ENCODE results near the gene TXNRD2. TPM values are rescaled to one million over a fixed set of nuclear protein-coding genes. Genes with fewer than 3 reads are reported as not detected.
A peak's percentile ranks its signal among the peaks of the same experiment; 100 is the strongest.

The TXNRD2 gene
- total and polyA plus RNA-seq, 7 donors: 13.7 to 35.1 (median 21.1) TPM

DNA sequence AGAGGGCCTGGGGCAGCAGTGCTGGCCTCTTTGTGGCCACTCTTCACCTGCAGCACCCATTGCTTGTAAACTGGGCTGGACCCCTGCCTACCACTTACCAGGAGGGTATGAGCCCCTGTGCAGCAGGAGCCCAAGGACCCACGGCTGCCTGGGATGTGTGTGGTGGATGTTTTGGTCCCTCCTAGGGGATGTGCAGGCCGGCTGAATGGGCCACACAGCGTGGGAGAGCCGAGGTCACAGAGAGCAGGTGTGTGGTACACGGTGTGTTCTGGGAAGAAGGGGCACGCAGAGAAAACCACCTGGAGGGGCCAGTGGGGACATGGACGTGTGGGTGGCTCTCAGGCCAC, 67.7 kb downstream of the TXNRD2 start:
- ATAC-seq (no peak), DNase-seq (no peak)
- no peaks in the 10 kb centered on the region for H3K9me3 ChIP-seq
- no peaks in the 10 kb centered on the region for H3K4me1 ChIP-seq
- H3K4me3 ChIP-seq: no peak overlapping the region
- H3K36me3 ChIP-seq (ENCODE audit: insufficient read depth in 1 of 2, low read depth in 1 of 2): peaks cover 0 to 34% of the 10 kb centered on the region in 2 donors
- intact Hi-C loops (cut with DNase I): no loop called here
- 76 to 84% (median 78%) methylated on average over 7 of the region's 7 CpGs for WGBS, 3 donors
- H3K27ac ChIP-seq: no peak overlapping the region
- TF ChIP-seq CTCF (IDR thresholded peaks at IDR 0.05): no peak
- H3K27me3 ChIP-seq (ENCODE audit: insufficient read depth in 3 of 3, low read length in 2 of 3): no peaks in the 10 kb centered on the region

DNA sequence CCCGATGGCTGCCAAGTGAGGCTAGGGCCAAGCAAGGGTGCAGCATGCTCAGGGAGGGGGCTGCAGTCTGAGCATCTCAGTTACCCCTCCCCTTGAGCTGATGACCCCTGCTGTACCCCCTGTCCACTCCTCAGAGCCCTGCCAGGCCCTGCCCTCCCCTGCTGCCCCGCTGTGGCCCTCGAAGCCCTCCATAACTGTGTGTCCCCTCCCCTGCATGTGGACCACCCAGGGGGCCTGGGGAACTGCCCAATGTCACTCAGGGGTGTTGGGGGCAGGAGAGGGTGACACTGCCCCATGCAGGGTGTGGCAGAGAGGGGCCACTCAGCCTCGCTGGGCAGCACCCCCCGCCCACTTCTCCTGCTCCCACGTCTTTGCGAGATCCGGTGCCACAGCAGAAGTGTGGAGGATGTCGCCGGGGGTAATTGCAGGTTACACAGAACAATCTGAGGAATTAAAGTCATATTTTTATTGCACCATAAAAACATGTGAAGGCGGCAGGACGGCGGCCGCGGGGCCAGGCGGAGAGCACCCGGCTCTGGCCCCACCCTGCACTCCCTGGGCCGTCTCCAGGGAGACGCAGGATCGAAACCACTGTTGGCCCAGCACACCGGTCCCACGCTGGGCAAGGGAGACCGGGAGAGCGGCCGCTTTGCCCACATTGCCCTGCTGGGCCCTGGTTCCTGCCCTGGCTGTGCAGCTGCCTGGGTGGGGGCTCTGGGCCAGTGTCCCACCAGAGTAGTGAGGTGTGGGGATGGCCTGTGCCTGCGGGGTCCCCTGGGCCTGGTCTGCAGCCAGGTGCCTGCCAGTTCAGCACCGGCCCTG, 68.3 kb downstream of the TXNRD2 start:
- H3K4me1 ChIP-seq: no peaks in the 10 kb centered on the region
- ATAC-seq (no peak), DNase-seq (no peak)
- H3K9me3 ChIP-seq: no peaks in the 10 kb centered on the region
- H3K27me3 ChIP-seq (ENCODE audit: insufficient read depth in 3 of 3, low read length in 2 of 3): no peaks in the 10 kb centered on the region
- H3K36me3 ChIP-seq (ENCODE audit: insufficient read depth in 1 of 2, low read depth in 1 of 2): peaks cover 0 to 30% of the 10 kb centered on the region in 2 donors
- no peak overlapping the region for H3K27ac ChIP-seq
- TF ChIP-seq CTCF (IDR thresholded peaks at IDR 0.05): no peak
- H3K4me3 ChIP-seq: no peak overlapping the region
- intact Hi-C loops (cut with DNase I): no loop called here
- 82 to 88% (median 83%) methylated on average over 26 to 27 of the region's 27 CpGs for WGBS, 3 donors

GRCh38 chr22:19872779-19873137, 68.9 kb downstream of the TXNRD2 start:
- no peak overlapping the region for H3K4me3 ChIP-seq
- H3K4me1 ChIP-seq: no peaks in the 10 kb centered on the region
- no peaks in the 10 kb centered on the region for H3K27me3 ChIP-seq (ENCODE audit: insufficient read depth in 3 of 3, low read length in 2 of 3)
- DNase-seq (peak; percentile 10 to 50), ATAC-seq (peak in 1 of 4 donors; percentile 3)
- H3K27ac ChIP-seq: no peak overlapping the region
- TF ChIP-seq CTCF (IDR thresholded peaks at IDR 0.05): no peak
- H3K9me3 ChIP-seq: no peaks in the 10 kb centered on the region
- H3K36me3 ChIP-seq (ENCODE audit: insufficient read depth in 1 of 2, low read depth in 1 of 2): peaks cover 0 to 24% of the 10 kb centered on the region in 2 donors
- intact Hi-C loops (cut with DNase I): no loop called here
- 45 to 53% (median 47%) methylated on average over 4 to 7 of the region's 7 CpGs for WGBS, 3 donors

GRCh38 chr22:19871845-19872778, 69.5 kb downstream of the TXNRD2 start:
- Histone ChIP-seq H3K27ac (no peak overlapping the region), H3K36me3 (ENCODE audit: insufficient read depth in 1 of 2, low read depth in 1 of 2) (peaks cover 0 to 20% of the 10 kb centered on the region in 2 donors), H3K9me3 (no peaks in the 10 kb centered on the region), H3K4me1 (no peaks in the 10 kb centered on the region), H3K4me3 (no peak overlapping the region), H3K27me3 (ENCODE audit: insufficient read depth in 3 of 3, low read length in 2 of 3) (no peaks in the 10 kb centered on the region)
- TF ChIP-seq CTCF (IDR thresholded peaks at IDR 0.05): no peak
- 89 to 94% (median 91%) methylated on average over 14 to 16 of the region's 16 CpGs for WGBS, 3 donors
- no peak for DNase-seq
- no peak for ATAC-seq
- intact Hi-C loops (cut with DNase I): no loop called here
